HUES48 (cell line): ENCODE measurements around the gene TMCC1.
A peak's percentile ranks its signal among the peaks of the same experiment; 100 is the strongest.
"Not testable (repeated sequence)": the region's sequence is repeated elsewhere in the genome, so short reads cannot be mapped to it uniquely, and the experiment has no call there.

Experiments used
- H3K27ac ChIP-seq: one replicate; pipeline ENCODE4 v1.7.0; 2013; ENCODE audit warnings: low read depth, low read length, inconsistent platforms
- H3K27me3 ChIP-seq: 2 replicates; pipeline ENCODE4 v1.6.1; 2013; ENCODE audit warnings: mild to moderate bottlenecking, low read length; ENCODE audit not compliant: control insufficient read depth, insufficient read depth
- H3K36me3 ChIP-seq: 2 replicates; pipeline ENCODE4 v1.6.1; 2013; ENCODE audit warnings: low read length; ENCODE audit not compliant: control insufficient read depth, insufficient read depth
- H3K4me1 ChIP-seq: 2 replicates; pipeline ENCODE4 v1.6.1; 2013; ENCODE audit warnings: mild to moderate bottlenecking, low read length; ENCODE audit not compliant: control insufficient read depth, insufficient read depth
- H3K4me3 ChIP-seq: 2 replicates; pipeline ENCODE4 v1.5.1; 2013; ENCODE audit warnings: mild to moderate bottlenecking, low read depth, low read length
- H3K9ac ChIP-seq: 2 replicates; pipeline ENCODE4 v1.6.1; 2013; ENCODE audit warnings: mild to moderate bottlenecking, low read depth, low read length, moderate library complexity
- H3K9me3 ChIP-seq: 2 replicates; pipeline ENCODE4 v1.6.1; 2013; ENCODE audit warnings: low read length; ENCODE audit not compliant: control insufficient read depth, insufficient read depth

Gene TMCC1

DNA sequence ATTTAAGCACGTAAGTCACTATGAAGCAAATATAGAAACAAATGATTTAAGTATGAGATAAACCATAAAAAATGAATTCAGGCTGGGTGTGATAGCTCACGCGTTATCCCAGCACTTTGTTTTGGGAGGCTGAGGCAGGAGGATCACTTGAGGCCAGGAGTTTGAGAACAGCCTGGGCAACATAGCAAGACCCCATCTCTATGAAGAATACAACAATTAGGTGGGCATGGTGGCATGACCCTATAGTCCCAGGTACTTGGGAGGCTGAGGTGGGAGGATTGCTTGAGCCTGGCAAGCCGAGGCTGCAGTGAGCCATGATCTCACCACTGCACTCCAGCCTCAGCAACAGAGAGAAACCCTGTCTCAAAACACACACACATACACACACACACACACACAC is 34.2 kb downstream of the TMCC1 start:
- no peaks in the 10 kb centered on the region for H3K27me3 ChIP-seq
- peaks cover 12% of the 10 kb centered on the region for H3K36me3 ChIP-seq
- 0 out of 2 replicates have a peak, but pooled peaks cover 5% of the 10 kb centered on the region for H3K4me1 ChIP-seq
- no peak overlapping the region for H3K4me3 ChIP-seq
- no peaks in the 10 kb centered on the region for H3K9me3 ChIP-seq
- H3K27ac ChIP-seq: no peak overlapping the region
- H3K9ac ChIP-seq: no peak overlapping the region

DNA sequence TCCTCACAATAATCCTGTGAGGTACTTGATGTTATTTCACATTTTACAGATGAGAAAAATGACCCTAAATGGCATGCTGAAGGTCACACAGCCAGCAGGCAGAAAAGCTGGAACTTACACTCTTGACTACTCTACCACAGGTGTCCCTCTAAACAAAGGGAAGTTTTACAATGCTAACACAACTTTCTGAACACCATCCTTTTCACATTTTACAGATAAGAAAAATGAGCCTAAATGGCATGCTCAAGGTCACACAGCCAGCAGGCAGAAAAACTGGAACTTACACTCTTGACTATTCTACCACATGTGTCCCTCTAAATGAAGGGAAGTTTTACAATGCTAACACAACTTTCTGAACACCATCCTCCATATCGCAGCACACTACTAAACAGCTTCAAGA is 35.6 kb downstream of the TMCC1 start:
- Histone ChIP-seq H3K4me3 (no peak overlapping the region), H3K36me3 (peaks cover 12% of the 10 kb centered on the region), H3K27me3 (no peaks in the 10 kb centered on the region), H3K9me3 (no peaks in the 10 kb centered on the region), H3K9ac (no peak overlapping the region), H3K27ac (no peak overlapping the region), H3K4me1 (0 out of 2 replicates have a peak, but pooled peaks cover 5% of the 10 kb centered on the region)

DNA sequence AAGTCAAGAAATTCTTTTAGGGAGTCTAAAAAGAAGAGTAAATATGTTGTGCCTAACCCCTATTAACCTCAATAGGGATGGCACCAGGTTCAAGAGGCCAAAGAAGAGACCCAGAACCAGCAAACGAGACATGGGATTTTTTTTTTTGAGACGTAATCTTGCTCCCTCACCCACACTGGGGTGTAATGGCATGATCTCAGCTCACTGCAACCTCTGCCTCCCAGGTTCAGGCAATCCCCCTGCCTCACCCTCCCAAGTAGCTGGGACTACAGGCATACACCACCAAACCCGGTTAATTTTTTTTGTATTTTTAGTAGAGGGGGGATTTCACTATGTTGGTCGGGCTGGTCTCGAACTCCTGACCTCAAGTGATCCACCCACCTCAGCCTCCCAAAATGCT is 36.7 kb downstream of the TMCC1 start:
- H3K4me3 ChIP-seq, H3K9me3 ChIP-seq, H3K27me3 ChIP-seq, H3K27ac ChIP-seq, H3K4me1 ChIP-seq, H3K9ac ChIP-seq, H3K36me3 ChIP-seq: not testable (repeated sequence)

DNA sequence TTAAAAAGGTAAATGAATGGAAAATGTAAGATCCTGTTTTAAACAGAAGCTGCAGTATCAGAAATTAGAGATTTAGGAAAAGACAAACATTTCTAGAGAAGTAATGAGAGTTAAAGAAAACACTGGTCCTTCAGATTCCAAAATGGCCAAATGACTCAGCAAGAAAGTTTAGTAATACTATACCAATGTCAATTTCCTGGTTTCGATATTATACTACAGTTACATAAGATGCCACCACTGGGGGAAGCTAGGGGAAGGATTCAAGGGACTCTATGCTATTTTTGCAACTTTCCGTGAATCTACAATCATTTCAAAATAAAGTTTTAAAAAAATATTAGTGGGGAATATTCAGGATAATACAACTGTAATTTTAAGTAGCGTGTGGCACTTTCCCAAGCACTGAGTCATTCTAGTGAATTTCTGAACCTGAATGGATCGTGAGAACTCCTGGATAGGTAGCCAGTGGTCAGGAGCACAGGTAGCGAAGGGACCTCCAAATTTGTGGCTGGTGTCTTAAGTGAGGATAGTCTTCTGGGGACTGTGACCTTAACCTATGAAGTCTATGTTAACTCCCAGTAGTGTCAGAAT is 37.6 kb downstream of the TMCC1 start:
- H3K27me3 ChIP-seq: no peaks in the 10 kb centered on the region
- 0 out of 2 replicates have a peak, but pooled peaks cover 5% of the 10 kb centered on the region for H3K4me1 ChIP-seq
- H3K36me3 ChIP-seq: peaks cover 17% of the 10 kb centered on the region
- H3K4me3 ChIP-seq: no peak overlapping the region
- H3K9me3 ChIP-seq: no peaks in the 10 kb centered on the region
- H3K9ac ChIP-seq: no peak overlapping the region
- H3K27ac ChIP-seq: no peak overlapping the region

DNA sequence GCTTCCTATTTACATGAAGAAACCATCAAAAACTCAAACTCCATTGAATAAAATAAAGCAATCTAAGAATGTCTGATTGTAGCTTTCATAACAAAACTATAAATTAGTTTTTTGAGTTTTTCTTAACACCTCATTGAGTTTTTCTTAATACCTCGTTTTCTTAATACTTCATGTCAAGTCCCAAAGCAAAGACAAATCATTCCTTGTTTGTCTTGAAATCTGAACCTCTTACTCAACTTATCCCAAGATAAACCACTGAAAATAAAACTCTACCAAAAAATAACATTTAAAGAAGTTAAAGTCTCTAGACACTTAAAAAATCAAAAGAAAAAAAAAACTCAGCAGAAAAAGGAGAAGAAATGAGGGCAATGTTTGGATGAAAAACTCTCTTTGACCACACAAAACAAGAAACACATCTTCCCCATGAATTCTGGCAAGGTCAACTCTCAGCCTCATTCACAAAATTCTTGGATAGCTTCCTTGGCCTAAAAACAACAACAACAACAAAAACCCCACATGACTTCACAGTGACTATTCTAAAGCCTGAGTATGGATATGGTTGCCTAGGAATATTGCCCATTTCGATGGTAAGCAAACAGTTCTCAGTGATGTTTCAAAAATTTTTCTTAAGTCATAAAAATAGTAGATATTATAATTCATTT is 38.2 kb downstream of the TMCC1 start:
- Histone ChIP-seq H3K9me3 (no peaks in the 10 kb centered on the region), H3K4me3 (no peak overlapping the region), H3K36me3 (peaks cover 19% of the 10 kb centered on the region), H3K27me3 (no peaks in the 10 kb centered on the region), H3K9ac (no peak overlapping the region), H3K27ac (no peak overlapping the region), H3K4me1 (0 out of 2 replicates have a peak, but pooled peaks cover 5% of the 10 kb centered on the region)

DNA sequence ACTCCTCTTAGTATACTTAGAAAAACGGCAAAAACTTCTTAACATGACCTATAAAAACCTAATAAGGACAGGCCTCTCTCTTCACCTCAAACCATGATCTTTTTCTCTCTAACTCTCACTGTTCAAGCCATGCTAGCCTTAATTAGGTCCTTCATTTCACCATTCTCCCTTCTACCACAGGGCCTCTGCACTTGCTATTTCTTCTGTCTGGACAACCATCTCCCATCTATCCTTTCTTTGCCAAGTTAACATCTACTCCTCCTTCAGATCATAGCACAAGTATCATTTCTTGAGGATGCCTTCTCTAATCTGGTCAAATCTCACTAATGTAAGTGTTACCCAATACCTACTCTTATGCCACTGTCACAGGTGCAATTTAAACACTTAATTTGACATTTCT is 39.1 kb downstream of the TMCC1 start:
- Histone ChIP-seq H3K27ac (no peak overlapping the region), H3K4me3 (no peak overlapping the region), H3K9me3 (no peaks in the 10 kb centered on the region), H3K36me3 (peaks cover 18% of the 10 kb centered on the region), H3K9ac (no peak overlapping the region), H3K4me1 (0 out of 2 replicates have a peak, but pooled peaks cover 5% of the 10 kb centered on the region), H3K27me3 (no peaks in the 10 kb centered on the region)

DNA sequence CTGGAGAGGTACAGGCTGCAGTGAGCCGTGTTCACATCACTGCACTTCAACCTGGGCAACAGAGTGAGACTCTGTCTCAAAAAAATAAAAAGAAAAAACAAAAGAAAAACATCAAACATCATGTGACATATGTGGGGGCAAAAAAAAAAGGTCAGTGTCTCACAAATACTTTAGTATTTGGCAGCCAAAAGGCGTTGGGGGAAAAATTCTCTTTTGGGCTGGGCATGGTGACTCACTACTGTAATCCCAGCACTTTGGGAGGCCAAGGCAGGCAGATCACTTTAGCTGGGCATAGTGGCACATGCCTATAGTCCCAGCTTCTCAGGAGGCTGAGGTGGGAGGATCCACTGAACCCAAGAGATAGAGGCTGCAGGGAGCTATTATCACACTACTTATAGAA is 47.6 kb downstream of the TMCC1 start:
- Histone ChIP-seq H3K4me1 (no peaks in the 10 kb centered on the region), H3K36me3 (peaks cover 5% of the 10 kb centered on the region; the same call in 1 of the 2 replicates), H3K9me3 (no peaks in the 10 kb centered on the region), H3K4me3 (no peak overlapping the region), H3K9ac (no peak overlapping the region), H3K27ac (no peak overlapping the region), H3K27me3 (no peaks in the 10 kb centered on the region)

DNA sequence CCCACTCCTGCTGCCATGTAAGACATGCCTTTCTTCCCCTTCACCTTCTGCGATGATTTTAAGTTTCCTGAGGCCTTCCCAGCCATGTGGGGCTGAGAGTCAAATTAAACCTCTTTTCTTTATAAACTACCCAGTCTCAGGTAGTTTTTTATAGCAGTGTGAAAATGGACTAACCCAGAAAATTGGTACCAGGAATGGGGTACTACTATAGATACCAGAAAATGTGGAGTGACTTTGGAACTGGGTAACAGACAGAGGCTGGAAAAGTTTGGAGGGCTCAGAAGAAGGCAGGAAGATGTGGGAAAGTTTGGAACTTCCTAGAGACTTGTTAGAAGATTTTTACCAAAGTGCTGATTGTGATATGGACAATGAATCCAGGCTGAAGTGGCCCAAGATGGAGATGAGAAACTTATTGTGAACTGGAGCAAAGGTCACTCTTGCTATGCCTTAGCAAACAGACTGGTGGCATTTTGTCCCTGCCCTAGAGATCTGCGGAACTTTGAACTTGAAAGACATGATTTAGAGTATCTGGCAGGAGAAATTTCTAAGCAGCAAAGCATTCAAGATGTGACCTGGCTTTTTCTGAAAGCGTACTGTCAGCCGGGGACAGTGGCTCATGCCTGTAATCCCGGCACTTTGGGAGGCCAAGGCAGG is 52.7 kb downstream of the TMCC1 start:
- Histone ChIP-seq H3K9ac (no peak overlapping the region), H3K27me3 (no peaks in the 10 kb centered on the region), H3K4me3 (no peak overlapping the region), H3K36me3 (no peaks in the 10 kb centered on the region), H3K27ac (no peak overlapping the region), H3K4me1 (peaks cover 14% of the 10 kb centered on the region), H3K9me3 (no peaks in the 10 kb centered on the region)

DNA sequence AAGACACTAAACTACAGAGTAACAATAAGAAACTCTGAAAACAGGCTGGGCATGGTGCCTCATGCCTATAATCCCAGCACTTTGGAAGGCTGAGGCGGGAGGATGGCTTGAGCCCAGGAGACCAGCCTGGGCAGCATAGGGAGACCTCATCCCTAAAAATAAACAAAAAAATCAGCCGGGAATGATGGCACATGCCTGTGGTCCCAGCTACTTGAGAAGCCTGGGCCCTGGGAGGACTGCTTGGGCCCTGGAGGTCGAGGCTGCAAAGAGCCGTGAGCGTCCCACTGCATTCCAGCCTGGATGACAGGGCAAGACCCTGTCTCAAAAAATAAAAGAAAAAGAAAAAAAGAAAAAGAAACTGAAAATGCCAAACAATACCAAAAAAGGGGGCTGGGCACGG is 55.4 kb downstream of the TMCC1 start:
- peaks cover 14% of the 10 kb centered on the region for H3K4me1 ChIP-seq
- H3K27ac ChIP-seq: no peak overlapping the region
- H3K9me3 ChIP-seq: no peaks in the 10 kb centered on the region
- H3K27me3 ChIP-seq: no peaks in the 10 kb centered on the region
- H3K9ac ChIP-seq: no peak overlapping the region
- H3K4me3 ChIP-seq: no peak overlapping the region
- no peaks in the 10 kb centered on the region for H3K36me3 ChIP-seq

DNA sequence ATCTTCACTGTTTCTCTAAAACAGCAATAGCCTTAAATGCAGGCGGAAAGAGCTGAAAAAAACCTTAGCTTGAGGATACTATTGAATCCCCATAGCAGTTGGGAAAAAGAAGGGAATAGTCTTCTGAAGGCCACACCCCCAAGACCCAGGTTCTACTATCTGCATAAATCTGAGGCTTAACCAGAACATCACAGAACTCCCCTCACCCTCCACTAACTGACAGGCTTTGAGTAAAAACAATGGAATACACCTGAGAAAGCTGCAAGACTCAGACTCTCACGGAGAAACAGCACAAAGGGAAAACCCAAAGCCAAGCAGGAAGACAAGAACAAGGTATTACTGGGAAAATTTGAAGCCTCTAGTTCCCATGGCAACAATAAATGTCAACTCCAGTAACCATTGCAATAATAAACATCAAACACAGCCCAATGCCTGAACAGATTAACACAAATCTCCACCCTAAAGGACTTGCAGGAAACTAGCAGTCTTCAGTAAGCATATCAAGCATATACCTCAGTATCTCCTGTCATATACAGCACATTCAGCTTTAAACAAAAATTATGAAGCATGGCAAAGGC is 56.4 kb downstream of the TMCC1 start:
- H3K9ac ChIP-seq: no peak overlapping the region
- H3K4me3 ChIP-seq: no peak overlapping the region
- peak overlapping the region; percentile 67 for H3K27ac ChIP-seq
- peaks cover 14% of the 10 kb centered on the region for H3K4me1 ChIP-seq
- no peaks in the 10 kb centered on the region for H3K36me3 ChIP-seq
- no peaks in the 10 kb centered on the region for H3K9me3 ChIP-seq
- no peaks in the 10 kb centered on the region for H3K27me3 ChIP-seq
